IMR-90 (cell line): Measurements from ENCODE around the gene ADAM23. TPM values are rescaled to one million over a fixed set of nuclear protein-coding genes. Genes with fewer than 3 reads are reported as not detected.

Source experiments
- ATAC-seq: fragments of 200-7000 bp; cut with Tn5 transposase; 2 replicates; pipeline ENCODE4 v1.9.1; 2020; ENCODE audit warnings: low read depth, mild to moderate bottlenecking, moderate library complexity
- BruUV-seq: library from RNA; stranded (reverse); fragments of 400-500 nt; replicated peaks from 2 replicates; lab custom pipeline; 2021; lab: Mats Ljungman, UMichigan
- CTCF ChIA-PET: fragments of 300-600 bp; formaldehyde crosslinking; extraction: SDS; loops from one replicate; lab custom pipeline; 2021; ENCODE audit warnings: antibody characterized with exemption; lab: Yijun Ruan, JAX
- POLR2A ChIA-PET: fragments of 300-600 bp; sonication (Branson Sonifier 250); formaldehyde crosslinking; loops from one replicate; lab custom pipeline; 2022; ENCODE audit warnings: antibody characterized with exemption; ENCODE audit not compliant: unreplicated experiment; lab: Charles Lee
- DNase-seq: peaks from one replicate; pipeline ENCODE4 v3.0.0; 2013
- H2AFZ ChIP-seq: replicated peaks from 2 replicates; pipeline ENCODE3; 2013; ENCODE audit warnings: low read length, mild to moderate bottlenecking; ENCODE audit not compliant: poor library complexity
- H2AK5ac ChIP-seq: 2 replicates; pipeline ENCODE4 v1.6.1; 2013; ENCODE audit warnings: low read depth, low read length, inconsistent platforms
- H2AK9ac ChIP-seq: replicated peaks from 2 replicates; pipeline ENCODE3; 2013; ENCODE audit warnings: mild to moderate bottlenecking, low read depth, low read length, moderate library complexity; ENCODE audit not compliant: poor library complexity
- H2BK120ac ChIP-seq: 2 replicates; pipeline ENCODE4 v1.6.1; 2013; ENCODE audit warnings: low read depth, low read length, inconsistent platforms
- H2BK15ac ChIP-seq: 3 replicates; pipeline ENCODE4 v1.6.1; 2013; ENCODE audit warnings: low read depth, low read length, inconsistent platforms
- H2BK20ac ChIP-seq: 2 replicates; pipeline ENCODE4 v1.6.1; 2013; ENCODE audit warnings: low read depth, mild to moderate bottlenecking, inconsistent platforms, low read length, moderate library complexity
- H2BK5ac ChIP-seq: 2 replicates; pipeline ENCODE4 v1.6.1; 2013; ENCODE audit warnings: mild to moderate bottlenecking, low read depth, low read length, inconsistent platforms; ENCODE audit not compliant: poor library complexity, severe bottlenecking
- H3K14ac ChIP-seq: replicated peaks from 2 replicates; pipeline ENCODE4 v1.6.1; 2013; ENCODE audit warnings: low read depth, low read length, inconsistent platforms
- H3K18ac ChIP-seq: 2 replicates; pipeline ENCODE4 v1.6.1; 2013; ENCODE audit warnings: low read depth, low read length, control low read depth
- H3K23ac ChIP-seq: 2 replicates; pipeline ENCODE4 v1.6.1; 2013; ENCODE audit warnings: low read depth, low read length, inconsistent platforms
- H3K27ac ChIP-seq: 2 replicates; pipeline ENCODE4 v1.5.1; 2013; ENCODE audit warnings: mild to moderate bottlenecking, control low read depth, low read length; ENCODE audit not compliant: insufficient read depth
- H3K27me3 ChIP-seq: 2 replicates; pipeline ENCODE4 v1.6.1; 2013; ENCODE audit warnings: low read length; ENCODE audit not compliant: control insufficient read depth, insufficient read depth
- H3K36me3 ChIP-seq: 2 replicates; pipeline ENCODE4 v1.6.1; 2013; ENCODE audit warnings: low read length, mixed read lengths; ENCODE audit not compliant: control insufficient read depth, insufficient read depth
- H3K4ac ChIP-seq: 2 replicates; pipeline ENCODE4 v1.6.1; 2013; ENCODE audit warnings: low read depth, low read length, inconsistent platforms
- H3K4me1 ChIP-seq: 2 replicates; pipeline ENCODE4 v1.6.1; 2013; ENCODE audit warnings: low read length, mixed read lengths; ENCODE audit not compliant: control insufficient read depth, insufficient read depth
- H3K4me2 ChIP-seq: 2 replicates; pipeline ENCODE4 v1.6.1; 2013; ENCODE audit warnings: low read depth, mild to moderate bottlenecking, control low read depth, low read length, moderate library complexity
- H3K4me3 ChIP-seq: 2 replicates; pipeline ENCODE4 v1.5.1; 2013; ENCODE audit warnings: low read depth, mild to moderate bottlenecking, control low read depth, low read length, moderate library complexity; ENCODE audit not compliant: insufficient read depth
- H3K56ac ChIP-seq: 2 replicates; pipeline ENCODE4 v1.6.1; 2013; ENCODE audit warnings: low read length, inconsistent platforms; ENCODE audit not compliant: insufficient read depth; ENCODE audit errors: extremely low read depth
- H3K79me1 ChIP-seq, 2 experiments: 2 replicates each; pipeline ENCODE4 v1.6.1; 2013; ENCODE audit warnings: low read length in 2 of 2, inconsistent platforms in 1 of 2, low read depth in 1 of 2
- H3K9ac ChIP-seq: 2 replicates; pipeline ENCODE4 v1.6.1; 2013; ENCODE audit warnings: low read depth, low read length, control low read depth
- H3K9me1 ChIP-seq: 2 replicates; pipeline ENCODE4 v1.6.1; 2013; ENCODE audit warnings: low read length, inconsistent platforms; ENCODE audit not compliant: insufficient read depth
- H3K9me3 ChIP-seq: 2 replicates; pipeline ENCODE4 v1.6.1; 2013; ENCODE audit warnings: low read length; ENCODE audit not compliant: control insufficient read depth, insufficient read depth
- H4K20me1 ChIP-seq: 2 replicates; pipeline ENCODE4 v1.6.1; 2013; ENCODE audit warnings: low read length, inconsistent platforms; ENCODE audit not compliant: insufficient read depth
- H4K5ac ChIP-seq: 2 replicates; pipeline ENCODE4 v1.6.1; 2013; ENCODE audit warnings: mild to moderate bottlenecking, low read depth, low read length, control low read depth
- H4K8ac ChIP-seq, 2 experiments: 2 replicates each; pipeline ENCODE4 v1.6.1; 2013; ENCODE audit warnings: low read depth in 2 of 2, low read length in 2 of 2, control low read depth in 1 of 2, inconsistent platforms in 1 of 2
- H4K91ac ChIP-seq: 2 replicates; pipeline ENCODE4 v1.6.1; 2013; ENCODE audit warnings: low read depth, low read length, inconsistent platforms; ENCODE audit not compliant: insufficient read depth
- CEBPB ChIP-seq: IDR thresholded peaks from 2 replicates; pipeline ENCODE4 v1.6.1; 2012; ENCODE audit warnings: low read depth, low read length, improper control_type of control experiment
- FOS ChIP-seq: fragments of 150-350 bp; IDR thresholded peaks from 2 replicates; pipeline ENCODE4 v1.6.1; 2016; ENCODE audit warnings: low read depth, low read length
- NFE2L2 ChIP-seq: fragments of 150-350 bp; IDR thresholded peaks from 2 replicates; pipeline ENCODE4 v1.6.1; 2016; ENCODE audit warnings: low read depth, mild to moderate bottlenecking, low read length
- POLR2A ChIP-seq: IDR thresholded peaks from 2 replicates; pipeline ENCODE4 v1.6.1; 2012; ENCODE audit warnings: mild to moderate bottlenecking, low read depth, low read length
- RAD21 ChIP-seq: IDR thresholded peaks from 2 replicates; pipeline ENCODE4 v1.6.1; 2012; ENCODE audit warnings: low read length, improper control_type of control experiment
- RFX5 ChIP-seq: IDR thresholded peaks from 2 replicates; pipeline ENCODE4 v1.8.0; 2012; ENCODE audit warnings: low read depth, mild to moderate bottlenecking, low read length, moderate library complexity
- WGBS, 2 experiments: methylation state at CpG; one replicate each; pipeline versions ENCODE4 v1.1.5 to v1.1.7; 2013; ENCODE audit warnings: missing lambda C conversion rate in 2 of 2; ENCODE audit not compliant: insufficient read length in 1 of 2; ENCODE audit errors: extremely low coverage in 2 of 2; 5-methylcytosine and 5-hydroxymethylcytosine counted together
- dilution Hi-C: fragments of 300-500 bp; cut with HindIII; formaldehyde crosslinking; loops from one replicate; pipeline ENCODE4 v1.14.3; 2018; ENCODE audit warnings: low sequenced_read_pairs; ENCODE audit not compliant: unreplicated experiment
- in situ Hi-C: fragments of 300-500 bp; cut with MboI; formaldehyde crosslinking; loops from 3 replicates; pipeline ENCODE4 v1.14.3; 2019; ENCODE audit warnings: low sequenced_read_pairs, inconsistent platforms, mixed read lengths
- intact Hi-C: fragments of 100-400 bp; cut with micrococcal nuclease; formaldehyde crosslinking; loops from 2 replicates; pipeline ENCODE4 v1.10.0; 2022
- polyA plus RNA-seq, 3 experiments: library from polyadenylated mRNA; depleted of rRNA; stranded (reverse); fragments of >200 nt; gene quantifications; 2 replicates each; pipeline ENCODE4 v1.2.3, GENCODE V29; 2012; ENCODE audit warnings: low replicate concordance in 1 of 3
- total RNA-seq: library from RNA; depleted of rRNA; stranded (reverse); fragments of >200 nt; gene quantifications from 2 replicates; pipeline ENCODE4 v1.2.3, GENCODE V29; 2012

The ADAM23 gene
- total and polyA plus RNA-seq, 2 of the 4 experiments (the other 2 are of a cell fraction) = 2.9 to 10.3 TPM

DNA sequence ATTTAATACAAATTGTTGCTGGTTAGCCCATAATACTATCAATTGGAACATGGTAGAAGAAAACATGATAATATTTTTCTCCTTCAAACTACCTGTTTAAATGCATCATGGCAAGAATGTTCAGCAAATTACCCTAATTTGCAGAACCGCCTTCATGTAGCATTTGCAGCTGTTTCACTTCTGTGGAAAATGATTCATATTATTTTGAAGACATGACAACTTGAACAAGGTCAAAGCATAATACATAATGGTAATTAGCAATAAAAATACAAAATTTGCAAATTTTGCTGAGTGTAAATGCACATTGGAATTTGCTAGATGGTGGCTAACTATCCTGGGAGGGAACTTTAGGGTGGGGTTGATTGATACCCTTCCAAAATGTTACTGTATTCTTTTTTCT lies 30.8 kb downstream of the ADAM23 start:
- H3K9me3 ChIP-seq = no peaks in the 10 kb centered on the region
- no peak overlapping the region for H2BK15ac ChIP-seq
- no peaks in the 10 kb centered on the region for H3K9me1 ChIP-seq
- no peaks in the 10 kb centered on the region for H3K4me1 ChIP-seq
- intact Hi-C loops (no loop called here), dilution Hi-C loops (no loop called here), in situ Hi-C loops (no loop called here)
- H4K8ac ChIP-seq = no peak overlapping the region
- no peak overlapping the region for H3K4me2 ChIP-seq
- H2AK5ac ChIP-seq = no peak overlapping the region
- no peak overlapping the region for H3K23ac ChIP-seq
- H3K9ac ChIP-seq = no peak overlapping the region
- no peak overlapping the region for H3K18ac ChIP-seq
- ATAC-seq (no peak), DNase-seq (no peak)
- ChIA-PET POLR2A (no interaction called here), CTCF (no interaction called here)
- no peak overlapping the region for H4K5ac ChIP-seq
- H3K36me3 ChIP-seq = no peaks in the 10 kb centered on the region
- WGBS, 2 experiments = no CpG with 5 or more reads among the region's 1 CpG
- no peak overlapping the region for H3K4ac ChIP-seq
- H3K27me3 ChIP-seq = no peaks in the 10 kb centered on the region
- H2BK5ac ChIP-seq = no peak overlapping the region
- no peaks in the 10 kb centered on the region for H3K79me1 ChIP-seq
- no peak overlapping the region for H2BK20ac ChIP-seq
- no TSS peak for BruUV-seq
- H2BK120ac ChIP-seq = no peak overlapping the region
- no peak overlapping the region for H2AFZ ChIP-seq
- no peak overlapping the region for H4K91ac ChIP-seq
- H3K14ac ChIP-seq = no peak overlapping the region
- no peak overlapping the region for H3K27ac ChIP-seq
- no peaks in the 10 kb centered on the region for H4K20me1 ChIP-seq
- H2AK9ac ChIP-seq = no peak overlapping the region
- TF ChIP-seq FOS (no peak), POLR2A (no peak), NFE2L2 (no peak), RAD21 (no peak), RFX5 (no peak), CEBPB (no peak)
- no peak overlapping the region for H3K4me3 ChIP-seq
- H3K56ac ChIP-seq = no peak overlapping the region
